Midbrain (tissue), 1 donor: ENCODE measurements around the gene RERE.
"Not testable (repeated sequence)": the region's sequence is repeated elsewhere in the genome, so short reads cannot be mapped to it uniquely, and the experiment has no call there.

Experiments
- DNase-seq: peaks from one replicate; lab custom pipeline; 2025; lab: John Stamatoyannopoulos, UW

RERE gene

DNA sequence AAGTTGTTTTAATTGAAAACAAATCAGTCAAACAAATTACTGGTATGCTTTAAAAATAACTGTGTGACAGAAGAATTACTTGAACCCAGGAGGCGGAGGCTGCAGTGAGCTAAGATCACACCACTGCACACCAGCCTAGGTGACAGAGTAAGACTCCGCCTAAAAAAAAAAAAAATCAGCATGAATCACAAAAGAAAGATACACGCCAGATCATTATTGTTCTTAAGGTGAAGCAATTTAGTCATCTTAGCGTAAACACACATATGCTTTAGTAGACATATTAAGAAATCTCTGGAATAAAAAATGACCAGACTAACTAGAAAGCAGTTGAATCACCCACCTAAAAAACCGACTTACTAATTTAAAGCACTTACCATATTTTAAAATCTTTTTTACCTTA is 20.2 kb downstream of the RERE start:
- no peak for DNase-seq

GRCh38 chr1:8796812-8797211 is 20.6 kb downstream of the RERE start:
- no peak for DNase-seq

GRCh38 chr1:8794605-8795004 is 22.8 kb downstream of the RERE start:
- no peak for DNase-seq

GRCh38 chr1:8791819-8792218 is 25.6 kb downstream of the RERE start:
- no peak for DNase-seq

GRCh38 chr1:8790987-8791386 is 26.5 kb downstream of the RERE start:
- no peak for DNase-seq

- DNase-seq = no peak
Measured at GRCh38 chr1:8790478-8790877, 27.0 kb downstream of the RERE start.

GRCh38 chr1:8789314-8790214 is 27.9 kb downstream of the RERE start:
- DNase-seq = no peak

DNA sequence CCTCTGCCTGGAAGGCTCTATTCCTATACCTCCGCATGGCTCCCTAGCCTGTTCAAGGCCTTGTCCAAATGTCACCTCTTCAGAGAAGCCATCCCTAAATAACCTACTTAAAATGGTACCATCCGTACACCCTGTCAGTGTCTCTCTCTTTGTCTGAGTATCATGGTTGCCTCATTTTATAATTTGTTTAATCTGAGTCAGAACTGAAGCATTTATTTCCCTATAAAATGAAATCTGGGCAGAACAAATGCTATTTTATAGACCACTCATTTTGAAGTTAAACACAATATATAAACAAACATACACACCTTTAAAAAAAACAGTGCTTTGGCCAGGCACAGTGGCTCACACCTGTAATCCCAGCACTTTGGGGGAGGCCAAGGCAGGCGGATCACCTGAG is 30.2 kb downstream of the RERE start:
- no peak for DNase-seq

DNA sequence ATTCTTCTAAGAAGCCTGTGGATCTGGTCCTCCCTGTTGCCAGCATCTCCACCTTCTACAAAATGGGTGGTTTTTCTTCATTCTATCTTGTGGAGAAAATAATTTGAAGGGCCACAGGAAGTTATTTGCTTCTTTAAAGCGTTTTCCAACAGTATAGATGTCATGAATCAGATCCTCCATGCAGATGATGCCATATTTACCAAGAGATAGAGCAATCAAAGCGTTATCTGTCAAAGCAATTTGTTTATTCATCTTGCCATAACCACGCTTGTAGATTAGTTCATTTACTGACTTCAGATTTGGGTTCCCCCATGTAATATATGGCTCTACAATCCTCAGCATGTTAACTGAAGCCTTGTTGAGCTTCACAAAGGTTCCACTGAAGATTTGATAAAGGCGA is 31.2 kb downstream of the RERE start:
- not testable (repeated sequence) for DNase-seq

GRCh38 chr1:8782955-8783354 is 34.5 kb downstream of the RERE start:
- no peak for DNase-seq

DNA sequence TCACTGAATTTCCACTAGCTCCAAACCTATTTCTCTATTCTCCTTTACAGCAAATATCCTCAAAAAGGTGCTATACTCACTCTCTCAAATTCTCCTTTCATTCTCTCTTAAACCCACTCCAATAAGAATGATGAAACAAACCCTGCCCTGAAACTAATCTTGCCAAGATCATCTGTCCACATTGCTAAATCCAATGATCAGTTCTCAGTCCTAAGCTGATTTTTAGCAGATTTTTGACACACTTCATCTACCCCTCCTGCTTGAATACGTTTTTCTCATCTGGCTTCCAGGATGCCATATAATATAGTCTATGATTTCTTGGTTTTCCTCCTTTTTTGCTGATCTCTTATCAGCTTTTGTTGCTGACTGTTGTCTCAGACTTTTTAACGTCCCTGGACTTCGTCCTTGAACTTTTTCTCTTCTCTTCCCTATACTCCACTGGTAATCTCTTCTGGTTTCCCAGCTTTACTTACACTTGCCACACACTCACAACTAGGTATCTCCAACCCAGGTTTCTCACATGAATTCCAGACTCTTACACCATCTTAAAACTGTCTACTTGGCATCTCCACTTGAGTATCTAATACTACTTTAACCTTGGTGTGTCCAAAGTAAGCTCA is 35.3 kb downstream of the RERE start:
- no peak for DNase-seq

- no peak for DNase-seq
Measured at GRCh38 chr1:8780405-8780804, 37.0 kb downstream of the RERE start.

GRCh38 chr1:8777867-8778266 is 39.6 kb downstream of the RERE start:
- no peak for DNase-seq

GRCh38 chr1:8776104-8776503 is 41.3 kb downstream of the RERE start:
- no peak for DNase-seq

- no peak for DNase-seq
Measured at GRCh38 chr1:8767006-8767405, 50.4 kb downstream of the RERE start.

GRCh38 chr1:8765198-8765597 is 52.2 kb downstream of the RERE start:
- DNase-seq = no peak

DNA sequence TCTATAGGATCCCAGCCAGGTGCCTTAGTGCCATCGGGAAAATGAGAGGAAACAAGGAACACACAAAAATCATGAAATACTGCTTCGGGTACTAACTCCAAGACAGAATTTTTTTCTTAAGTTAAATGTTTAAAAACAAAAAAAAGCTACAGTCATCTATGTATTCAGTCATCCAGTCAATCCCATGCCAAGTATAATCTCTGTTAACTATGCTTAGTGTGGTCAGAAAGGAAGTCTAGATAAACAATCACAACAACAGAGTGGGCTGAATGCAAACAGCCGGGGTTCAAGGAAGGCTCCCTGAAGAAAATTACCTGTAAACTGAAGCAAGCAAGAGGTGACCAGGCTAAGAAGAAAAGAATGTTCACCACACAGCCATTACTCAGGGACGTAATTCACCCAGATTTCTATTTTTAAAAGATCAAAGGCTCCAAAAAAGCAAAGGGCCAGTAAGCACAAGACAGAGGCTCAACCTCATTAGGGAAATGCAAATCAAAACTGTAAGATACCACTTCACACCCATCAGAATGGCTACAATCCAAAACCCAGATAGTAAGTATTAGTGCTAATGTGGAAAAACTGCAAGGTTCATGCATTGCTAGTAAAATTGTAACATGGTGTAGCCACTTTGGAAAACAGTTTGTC is 53.0 kb downstream of the RERE start:
- no peak for DNase-seq

- DNase-seq = no peak
Measured at GRCh38 chr1:8763888-8764287, 53.6 kb downstream of the RERE start.

DNA sequence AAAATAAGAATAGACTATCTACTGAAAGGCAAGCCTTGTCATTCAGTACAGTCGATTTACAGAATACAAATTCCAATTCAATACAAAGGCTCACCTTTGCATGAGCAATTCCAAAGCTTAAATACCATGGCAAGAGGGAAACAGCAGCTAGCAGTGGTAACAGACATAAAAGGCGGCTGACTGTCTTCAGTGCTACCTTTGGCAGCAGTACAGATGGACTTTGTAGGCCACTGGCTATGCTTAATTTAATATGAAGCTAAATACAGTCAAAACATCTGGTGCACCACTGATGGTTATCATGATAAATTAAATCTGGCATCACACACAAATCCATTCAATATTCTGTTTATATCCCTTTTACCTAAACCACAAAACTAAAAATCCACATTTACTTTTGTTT is 62.4 kb downstream of the RERE start:
- no peak for DNase-seq

DNA sequence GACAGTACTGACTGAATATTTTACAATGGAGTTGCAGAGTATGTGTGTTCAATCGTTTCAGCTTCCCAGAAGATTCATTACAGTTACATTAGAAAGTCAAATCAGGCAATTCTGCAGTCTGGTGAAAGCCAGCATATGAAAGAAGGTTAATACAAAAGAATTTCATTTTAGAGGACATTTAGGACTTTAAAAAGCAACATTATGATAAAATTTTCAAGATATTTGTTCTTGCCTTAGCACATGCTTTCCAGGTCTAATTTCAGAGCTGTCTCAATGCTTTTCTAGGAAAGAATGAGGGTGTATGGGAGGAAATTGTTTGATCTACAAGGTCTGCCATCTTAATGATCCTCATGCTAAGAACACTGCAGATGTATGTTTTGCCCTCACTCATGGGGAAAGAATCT is 63.2 kb downstream of the RERE start:
- no peak for DNase-seq

- DNase-seq = no peak
Measured at GRCh38 chr1:8753736-8754135, 63.7 kb downstream of the RERE start.

GRCh38 chr1:8752921-8753713 is 64.3 kb downstream of the RERE start:
- DNase-seq = no peak
